KMS-11 (cell line): ENCODE measurements around the gene LRRIQ1.

Source experiments
- H2AFZ ChIP-seq: fragments of 200-600 bp; sonication (generic); 2 replicates; pipeline ENCODE4 v1.6.1; 2016; ENCODE audit warnings: antibody characterized with exemption, mixed run types, low read depth
- H3K27ac ChIP-seq: fragments of 200-600 bp; sonication (generic); 2 replicates; pipeline ENCODE4 v1.6.1; 2016; ENCODE audit warnings: mild to moderate bottlenecking, mixed run types
- H3K27me3 ChIP-seq: fragments of 200-600 bp; sonication (generic); 2 replicates; pipeline ENCODE4 v1.6.1; 2017; ENCODE audit warnings: mild to moderate bottlenecking, low read depth, mixed run types, moderate library complexity; ENCODE audit not compliant: insufficient read depth
- H3K36me3 ChIP-seq: fragments of 200-600 bp; sonication (generic); 2 replicates; pipeline ENCODE4 v1.6.1; 2017; ENCODE audit warnings: mild to moderate bottlenecking, mixed run types; ENCODE audit not compliant: insufficient read depth
- H3K4me1 ChIP-seq: fragments of 200-600 bp; sonication (generic); 2 replicates; pipeline ENCODE4 v1.6.1; 2016; ENCODE audit warnings: mild to moderate bottlenecking, low read depth, mixed run types; ENCODE audit not compliant: poor library complexity, severe bottlenecking
- H3K4me2 ChIP-seq: fragments of 200-600 bp; sonication (generic); 2 replicates; pipeline ENCODE4 v1.7.0; 2016; ENCODE audit warnings: mild to moderate bottlenecking, mixed run types
- H3K4me3 ChIP-seq: fragments of 200-600 bp; sonication (generic); IDR thresholded peaks from 2 replicates; pipeline ENCODE4 v1.6.1; 2017; ENCODE audit warnings: low read depth, low read length, mixed read lengths; ENCODE audit not compliant: insufficient read depth
- H3K79me2 ChIP-seq: fragments of 200-600 bp; sonication (generic); 2 replicates; pipeline ENCODE4 v1.6.1; 2016; ENCODE audit warnings: low read depth, mixed run types; ENCODE audit not compliant: insufficient read depth
- H3K9ac ChIP-seq: fragments of 200-600 bp; sonication (generic); 2 replicates; pipeline ENCODE4 v1.6.1; 2016; ENCODE audit warnings: mild to moderate bottlenecking, mixed run types
- H4K20me1 ChIP-seq: fragments of 200-600 bp; sonication (generic); 2 replicates; pipeline ENCODE4 v1.6.1; 2016; ENCODE audit warnings: mild to moderate bottlenecking, mixed run types; ENCODE audit not compliant: insufficient read depth
- CTCF ChIP-seq: fragments of 200-600 bp; sonication (generic); conservative IDR thresholded peaks from 2 replicates; pipeline ENCODE4 v1.6.1; 2017; ENCODE audit warnings: low read depth, mild to moderate bottlenecking, antibody characterized with exemption, low read length, moderate library complexity, mixed read lengths

LRRIQ1 gene

GRCh38 chr12:85005615-85006014, 30.5 kb upstream of the LRRIQ1 start:
- no peak overlapping the region for H2AFZ ChIP-seq
- H3K27ac ChIP-seq = no peak overlapping the region

GRCh38 chr12:85006206-85006605, 29.9 kb upstream of the LRRIQ1 start:
- H3K4me2 ChIP-seq = no peak overlapping the region

More at GRCh38 chr12:85005615-85006014, 30.5 kb upstream of the LRRIQ1 start:
- no peak for TF ChIP-seq CTCF
- Histone ChIP-seq H3K9ac (no peak overlapping the region), H3K4me3 (no peak overlapping the region), H3K36me3 (no peaks in the 10 kb centered on the region), H4K20me1 (no peaks in the 10 kb centered on the region), H3K4me1 (peaks cover 9% of the 10 kb centered on the region), H3K27me3 (no peaks in the 10 kb centered on the region), H3K79me2 (no peaks in the 10 kb centered on the region), H3K4me2 (no peak overlapping the region)

GRCh38 chr12:85007836-85008235, 28.3 kb upstream of the LRRIQ1 start:
- Histone ChIP-seq H4K20me1 (no peaks in the 10 kb centered on the region), H3K27ac (no peak overlapping the region), H3K4me2 (no peak overlapping the region), H3K9ac (no peak overlapping the region), H2AFZ (no peak overlapping the region), H3K27me3 (no peaks in the 10 kb centered on the region), H3K36me3 (no peaks in the 10 kb centered on the region), H3K79me2 (no peaks in the 10 kb centered on the region), H3K4me3 (no peak overlapping the region), H3K4me1 (peaks cover 6% of the 10 kb centered on the region)
- TF ChIP-seq CTCF = no peak

More at GRCh38 chr12:85006206-85006605, 29.9 kb upstream of the LRRIQ1 start:
- H3K9ac ChIP-seq = no peak overlapping the region
- no peaks in the 10 kb centered on the region for H3K79me2 ChIP-seq
- H3K4me1 ChIP-seq = peaks cover 9% of the 10 kb centered on the region
- no peaks in the 10 kb centered on the region for H4K20me1 ChIP-seq
- H3K27ac ChIP-seq = no peak overlapping the region
- TF ChIP-seq CTCF = no peak
- no peaks in the 10 kb centered on the region for H3K27me3 ChIP-seq
- no peaks in the 10 kb centered on the region for H3K36me3 ChIP-seq
- no peak overlapping the region for H2AFZ ChIP-seq
- H3K4me3 ChIP-seq = no peak overlapping the region

GRCh38 chr12:85016413-85016812, 19.7 kb upstream of the LRRIQ1 start:
- H3K27me3 ChIP-seq = no peaks in the 10 kb centered on the region
- no peak overlapping the region for H3K9ac ChIP-seq
- no peaks in the 10 kb centered on the region for H3K36me3 ChIP-seq
- H3K79me2 ChIP-seq = no peaks in the 10 kb centered on the region
- no peak overlapping the region for H3K4me3 ChIP-seq
- no peaks in the 10 kb centered on the region for H4K20me1 ChIP-seq
- H3K27ac ChIP-seq = no peak overlapping the region
- no peak for TF ChIP-seq CTCF
- no peaks in the 10 kb centered on the region for H3K4me1 ChIP-seq
- no peak overlapping the region for H2AFZ ChIP-seq
- no peak overlapping the region for H3K4me2 ChIP-seq

GRCh38 chr12:85017133-85017532, 19.0 kb upstream of the LRRIQ1 start:
- H3K36me3 ChIP-seq = no peaks in the 10 kb centered on the region
- no peaks in the 10 kb centered on the region for H3K4me1 ChIP-seq
- no peaks in the 10 kb centered on the region for H3K79me2 ChIP-seq
- H4K20me1 ChIP-seq = no peaks in the 10 kb centered on the region
- no peak overlapping the region for H3K9ac ChIP-seq
- H2AFZ ChIP-seq = no peak overlapping the region
- H3K27me3 ChIP-seq = no peaks in the 10 kb centered on the region
- no peak overlapping the region for H3K4me3 ChIP-seq
- no peak overlapping the region for H3K4me2 ChIP-seq
- no peak overlapping the region for H3K27ac ChIP-seq
- no peak for TF ChIP-seq CTCF
